Cardiac septum (tissue), 1 donor: ENCODE data around the gene PKN1. TPM values are rescaled to one million over a fixed set of nuclear protein-coding genes. Genes with fewer than 3 reads are reported as not detected.

ENCODE experiments used
- DNase-seq: peaks from one replicate; pipeline ENCODE4 v3.0.0-alpha.2; 2020; ENCODE audit warnings: low spot score
- intact Hi-C: fragments of 100-400 bp; cut with DNase I; formaldehyde crosslinking; loops from one replicate; pipeline ENCODE4 v1.14.0; 2022
- total RNA-seq: library from RNA; stranded (reverse); fragmentation: NEBNext Ultra II Directional; extraction: Animal tissue kit (Norgen Biotek cat#: 25700); gene quantifications from one replicate; pipeline ENCODE4 v1.2.1, GENCODE V29; 2021
- donor health status: DM: no; HTN: no; CAD: no.

The PKN1 gene
- total RNA-seq, 1 donor from 2014 or later: 136 TPM

DNA sequence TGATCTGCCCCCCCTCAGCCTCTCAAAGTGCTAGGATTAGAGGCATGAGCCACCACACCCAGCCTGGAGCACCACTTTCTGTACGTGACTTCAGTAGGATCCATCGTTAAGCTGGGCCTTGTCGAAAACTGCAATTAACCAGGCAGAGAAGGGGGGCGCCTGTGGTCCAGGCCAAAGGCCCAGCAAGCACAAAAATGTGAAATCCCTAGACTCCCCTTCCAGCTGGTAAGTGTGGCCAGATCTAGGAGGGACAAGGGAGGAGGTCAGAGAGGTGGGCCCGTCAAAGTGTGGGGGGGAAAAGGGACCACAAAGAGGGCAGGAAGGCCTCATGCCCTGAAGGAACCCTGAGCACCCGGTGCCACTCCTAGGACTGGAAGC lies 27.7 kb upstream of the PKN1 start:
- no peak for DNase-seq
- intact Hi-C loops: loop anchor here (5.0 to 10.0 kb wide), 3 partner anchors 51 to 258 kb away; no protein-coding TSS in a partner anchor

DNA sequence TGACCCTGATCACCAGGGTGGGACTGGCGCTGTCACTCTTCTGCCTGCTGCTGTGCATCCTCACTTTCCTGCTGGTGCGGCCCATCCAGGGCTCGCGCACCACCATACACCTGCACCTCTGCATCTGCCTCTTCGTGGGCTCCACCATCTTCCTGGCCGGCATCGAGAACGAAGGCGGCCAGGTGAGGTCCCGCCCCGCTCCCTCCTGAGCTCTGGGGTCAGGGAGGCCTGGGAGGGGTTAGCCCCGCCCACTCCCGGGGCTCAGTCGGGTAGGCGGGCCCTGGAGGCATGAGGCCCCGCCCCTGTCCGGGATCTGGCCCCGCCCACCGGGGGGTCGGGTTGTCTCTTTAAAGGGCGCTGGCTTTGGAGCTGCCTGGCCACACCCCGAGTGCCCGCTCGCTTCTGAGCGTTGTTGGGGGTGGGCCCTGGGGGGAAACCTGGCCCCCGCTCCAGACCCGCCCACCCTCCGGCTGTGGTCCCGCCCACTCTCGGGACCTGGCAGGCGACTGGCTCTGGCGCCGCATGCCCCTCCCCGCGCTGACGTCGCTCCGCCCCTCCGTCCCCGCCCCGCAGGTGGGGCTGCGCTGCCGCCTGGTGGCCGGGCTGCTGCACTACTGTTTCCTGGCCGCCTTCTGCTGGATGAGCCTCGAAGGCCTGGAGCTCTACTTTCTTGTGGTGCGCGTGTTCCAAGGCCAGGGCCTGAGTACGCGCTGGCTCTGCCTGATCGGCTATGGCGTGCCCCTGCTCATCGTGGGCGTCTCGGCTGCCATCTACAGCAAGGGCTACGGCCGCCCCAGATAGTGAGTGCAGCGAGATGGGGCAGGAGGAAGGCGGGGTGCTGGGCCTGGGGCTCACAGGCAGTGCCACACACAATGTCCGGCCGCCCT lies 27.1 kb upstream of the PKN1 start:
- intact Hi-C loops: loop anchor here (5.0 to 10.0 kb wide), 3 partner anchors 51 to 259 kb away; no protein-coding TSS in a partner anchor
- DNase-seq: peak; percentile 94

DNA sequence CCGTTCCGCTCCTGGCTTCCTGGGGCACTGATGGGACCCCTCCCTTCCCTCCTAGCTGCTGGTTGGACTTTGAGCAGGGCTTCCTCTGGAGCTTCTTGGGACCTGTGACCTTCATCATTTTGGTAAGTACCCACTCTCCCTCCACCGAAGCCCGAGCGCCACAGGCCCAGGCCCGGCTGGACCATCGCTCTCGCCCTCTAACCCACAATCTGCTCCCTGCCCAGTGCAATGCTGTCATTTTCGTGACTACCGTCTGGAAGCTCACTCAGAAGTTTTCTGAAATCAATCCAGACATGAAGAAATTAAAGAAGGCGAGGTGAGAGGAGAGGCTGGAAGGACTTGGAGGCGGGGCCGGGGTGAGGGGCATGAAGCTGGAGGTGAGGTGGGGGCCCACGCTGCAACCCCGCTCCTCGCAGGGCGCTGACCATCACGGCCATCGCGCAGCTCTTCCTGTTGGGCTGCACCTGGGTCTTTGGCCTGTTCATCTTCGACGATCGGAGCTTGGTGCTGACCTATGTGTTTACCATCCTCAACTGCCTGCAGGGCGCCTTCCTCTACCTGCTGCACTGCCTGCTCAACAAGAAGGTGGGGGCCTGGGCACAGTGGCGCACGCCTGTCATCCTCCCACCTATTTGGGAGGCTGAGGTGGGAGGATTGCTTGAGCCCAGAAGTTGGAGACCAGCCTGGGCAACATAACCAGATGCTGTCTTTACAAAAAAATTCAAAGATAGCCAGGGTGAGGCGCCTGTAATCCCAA lies 26.3 kb upstream of the PKN1 start:
- intact Hi-C loops: loop anchor here (5.0 to 10.0 kb wide), 3 partner anchors 52 to 260 kb away; no protein-coding TSS in a partner anchor

DNA sequence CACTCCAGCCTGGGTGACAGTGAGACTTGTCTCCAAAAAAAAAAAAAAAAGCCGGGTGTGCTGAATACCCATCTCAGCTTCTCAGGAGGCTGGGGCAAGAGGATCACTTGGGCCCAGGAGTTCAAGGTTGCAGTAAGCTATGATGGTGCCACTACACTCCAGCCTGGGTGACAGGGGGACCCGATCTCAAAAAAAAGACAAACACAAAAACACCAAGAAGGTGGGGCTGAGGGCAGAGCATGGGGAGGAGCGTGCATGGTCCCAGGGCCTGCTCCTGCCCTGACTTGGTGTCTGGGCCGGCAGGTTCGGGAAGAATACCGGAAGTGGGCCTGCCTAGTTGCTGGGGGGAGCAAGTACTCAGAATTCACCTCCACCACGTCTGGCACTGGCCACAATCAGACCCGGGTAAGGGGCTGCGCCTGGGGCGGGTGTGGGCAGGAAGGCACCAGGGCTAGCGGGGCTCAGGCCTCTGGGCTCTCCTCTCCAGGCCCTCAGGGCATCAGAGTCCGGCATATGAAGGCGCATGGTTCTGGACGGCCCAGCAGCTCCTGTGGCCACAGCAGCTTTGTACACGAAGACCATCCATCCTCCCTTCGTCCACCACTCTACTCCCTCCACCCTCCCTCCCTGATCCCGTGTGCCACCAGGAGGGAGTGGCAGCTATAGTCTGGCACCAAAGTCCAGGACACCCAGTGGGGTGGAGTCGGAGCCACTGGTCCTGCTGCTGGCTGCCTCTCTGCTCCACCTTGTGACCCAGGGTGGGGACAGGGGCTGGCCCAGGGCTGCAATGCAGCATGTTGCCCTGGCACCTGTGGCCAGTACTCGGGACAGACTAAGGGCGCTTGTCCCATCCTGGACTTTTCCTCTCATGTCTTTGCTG lies 25.3 kb upstream of the PKN1 start:
- intact Hi-C loops: loop anchor here (5.0 to 10.0 kb wide), 3 partner anchors 53 to 261 kb away; no protein-coding TSS in a partner anchor

More for the DNA sequence above, 26.3 kb upstream of the PKN1 start:
- no peak for DNase-seq

DNA sequence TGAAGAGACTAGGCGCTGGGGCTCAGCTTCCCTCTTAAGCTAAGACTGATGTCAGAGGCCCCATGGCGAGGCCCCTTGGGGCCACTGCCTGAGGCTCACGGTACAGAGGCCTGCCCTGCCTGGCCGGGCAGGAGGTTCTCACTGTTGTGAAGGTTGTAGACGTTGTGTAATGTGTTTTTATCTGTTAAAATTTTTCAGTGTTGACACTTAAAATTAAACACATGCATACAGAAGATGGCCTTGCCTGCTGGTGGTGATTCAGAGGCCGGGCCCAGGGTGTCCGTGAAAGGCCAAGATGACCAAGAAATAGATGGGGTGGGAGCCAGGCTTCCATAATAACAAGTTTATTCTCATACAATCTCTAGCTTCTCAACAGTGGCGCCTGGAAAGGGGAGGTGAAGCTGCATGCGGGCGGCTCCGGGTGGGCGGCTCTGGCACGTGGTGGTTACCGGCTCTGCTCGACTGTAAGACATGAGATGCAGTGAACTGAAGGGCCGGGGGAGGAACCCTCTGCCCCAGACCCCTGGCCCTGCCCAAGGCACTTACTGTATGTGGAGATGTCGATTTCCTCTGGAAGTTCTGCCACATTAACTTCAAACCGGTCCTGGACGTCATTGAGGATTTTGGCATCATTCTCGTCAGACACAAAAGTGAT lies 24.5 kb upstream of the PKN1 start:
- intact Hi-C loops: loop anchor here (5.0 to 10.0 kb wide), 3 partner anchors 54 to 261 kb away; no protein-coding TSS in a partner anchor
- DNase-seq: no peak

More for the DNA sequence above, 25.3 kb upstream of the PKN1 start:
- no peak for DNase-seq

DNA sequence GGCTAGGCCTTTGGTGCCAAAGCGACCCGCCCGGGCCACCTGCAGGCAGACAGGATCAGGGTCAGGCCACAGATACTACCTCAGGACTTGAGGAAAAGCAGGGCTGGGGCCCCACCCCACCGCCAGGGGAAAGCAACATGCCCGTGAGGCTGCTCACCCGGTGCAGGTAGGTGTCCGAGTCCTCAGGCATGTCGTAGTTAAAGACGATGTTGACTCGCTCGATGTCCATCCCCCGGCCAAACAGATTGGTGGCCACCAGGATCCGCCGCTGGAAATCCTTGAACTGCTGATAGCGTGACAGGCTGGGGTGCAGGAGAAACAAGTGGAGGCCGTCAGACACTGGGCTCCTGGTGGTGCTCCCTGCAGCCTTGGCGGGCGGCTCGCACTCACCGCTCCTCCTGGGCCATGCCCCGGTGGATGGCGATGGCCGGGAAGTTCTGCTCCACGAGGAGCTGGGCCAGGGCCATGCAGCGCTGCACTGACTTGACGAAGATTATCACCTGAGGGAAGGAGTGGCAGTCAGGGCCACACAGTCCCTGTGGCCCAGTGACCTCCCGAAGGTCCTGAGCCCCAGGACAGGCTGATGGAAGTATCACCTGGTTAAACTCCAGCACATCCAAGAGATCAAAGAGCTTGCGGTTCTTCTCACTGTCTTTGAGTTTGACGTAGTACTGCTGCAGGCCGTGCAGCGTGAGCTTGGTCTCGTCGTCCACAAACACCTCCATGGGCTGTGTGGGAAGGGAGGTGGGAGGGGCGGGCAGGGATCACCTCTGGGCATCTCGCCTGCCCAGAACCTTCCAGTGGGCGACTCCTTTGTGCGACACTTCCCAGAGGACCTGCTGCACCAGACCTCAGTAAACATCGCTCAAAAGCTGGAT lies 23.7 kb upstream of the PKN1 start:
- intact Hi-C loops: loop anchor here (5.0 to 10.0 kb wide), 3 partner anchors 55 to 262 kb away; no protein-coding TSS in a partner anchor
- DNase-seq: no peak

DNA sequence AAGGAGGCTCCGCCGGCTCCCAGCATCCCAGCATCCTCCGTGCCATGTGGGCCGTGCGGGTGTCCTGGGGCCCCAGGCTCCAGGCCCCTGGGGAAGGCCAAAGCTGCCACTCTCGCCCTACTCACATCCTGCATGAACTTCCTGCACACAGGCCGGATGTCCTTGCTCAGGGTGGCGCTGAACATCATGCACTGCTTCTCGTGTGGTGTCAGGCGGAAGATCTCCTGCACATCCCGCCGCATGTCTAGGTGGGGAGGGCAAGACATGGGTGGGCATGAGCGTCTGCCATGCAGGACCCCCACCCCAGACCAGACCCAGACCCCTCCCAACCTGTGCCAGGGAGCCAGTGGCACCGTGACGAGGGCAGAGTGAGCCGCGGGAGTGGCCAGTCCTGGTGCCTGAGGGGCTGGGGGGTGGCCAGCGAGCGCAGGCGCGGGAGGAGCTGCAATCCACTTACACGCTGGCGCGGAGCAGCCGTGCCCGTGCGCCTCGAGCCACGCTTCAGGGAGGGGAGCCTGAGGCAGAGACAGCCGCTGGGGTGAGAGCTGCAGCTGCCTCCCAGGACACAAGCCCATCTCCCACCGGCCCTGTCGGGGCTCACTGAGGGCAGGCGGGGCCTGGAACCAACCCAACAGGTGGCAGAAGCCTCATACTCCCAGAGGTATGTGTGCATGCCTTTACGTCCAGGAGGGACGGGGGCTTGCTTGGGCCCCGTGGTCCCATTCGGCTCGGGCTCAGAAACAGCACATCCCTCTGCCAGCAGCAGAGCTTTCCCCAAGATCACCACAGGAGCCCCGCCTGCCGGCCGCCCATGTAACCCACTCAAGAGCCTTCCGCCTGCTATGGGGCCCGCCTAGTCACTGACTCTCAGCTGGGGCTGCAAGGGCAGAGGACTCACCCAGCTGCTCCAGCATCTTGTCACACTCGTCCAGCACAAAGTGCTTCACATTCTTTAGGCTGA lies 22.7 kb upstream of the PKN1 start:
- intact Hi-C loops: no loop called here
- DNase-seq: no peak

DNA sequence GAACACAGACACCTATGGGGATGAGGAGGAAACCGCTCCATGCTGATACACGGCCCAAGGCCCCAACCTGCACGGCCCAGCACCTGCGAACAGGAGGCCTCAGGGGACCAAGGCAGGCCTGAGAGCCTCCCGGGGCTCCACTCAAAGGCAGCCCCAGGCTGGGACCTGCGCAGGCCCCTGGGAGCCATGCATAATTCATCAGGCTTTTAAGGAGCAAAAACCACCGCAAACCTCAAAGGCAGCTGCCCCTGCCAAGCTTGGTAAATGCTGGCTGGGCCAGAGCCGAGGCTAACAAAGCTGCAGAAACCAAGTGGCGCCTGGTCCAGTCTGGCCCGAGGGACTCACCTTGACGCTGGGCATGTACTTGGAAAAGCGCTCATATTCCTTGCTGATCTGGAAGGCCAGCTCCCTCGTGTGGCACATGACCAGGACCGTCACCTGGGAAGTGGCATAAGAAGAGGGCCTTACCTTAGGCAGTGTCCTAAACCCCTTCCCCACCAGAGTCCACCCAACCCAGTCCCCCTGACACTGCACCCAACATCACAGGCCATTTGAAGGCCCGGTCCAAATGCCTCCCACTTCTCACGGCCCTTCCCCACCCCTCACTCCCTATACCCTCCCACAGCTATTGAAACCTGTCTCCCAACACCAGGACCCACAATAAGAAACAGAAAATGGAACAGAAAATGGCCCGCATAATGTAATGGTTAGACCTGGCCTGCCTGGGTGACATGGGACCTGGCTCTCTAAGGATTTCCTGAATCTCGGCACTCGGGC lies 21.8 kb upstream of the PKN1 start:
- intact Hi-C loops: no loop called here
- no peak for DNase-seq

DNA sequence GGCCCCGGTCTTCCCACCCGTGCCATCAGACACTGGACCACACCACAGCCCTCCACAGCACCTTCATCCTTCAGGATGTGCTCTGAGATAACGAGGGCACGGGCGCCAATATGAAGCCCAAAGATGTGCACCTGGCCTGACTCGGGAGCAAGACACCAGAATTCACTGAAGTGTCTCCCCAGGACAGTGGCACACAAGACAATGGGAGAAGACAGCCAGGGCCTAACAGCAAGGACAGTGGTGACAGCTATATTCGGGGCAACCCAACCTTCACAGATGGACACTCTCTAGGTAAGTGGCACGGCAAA lies 21.2 kb upstream of the PKN1 start:
- intact Hi-C loops: no loop called here
- DNase-seq: no peak

DNA sequence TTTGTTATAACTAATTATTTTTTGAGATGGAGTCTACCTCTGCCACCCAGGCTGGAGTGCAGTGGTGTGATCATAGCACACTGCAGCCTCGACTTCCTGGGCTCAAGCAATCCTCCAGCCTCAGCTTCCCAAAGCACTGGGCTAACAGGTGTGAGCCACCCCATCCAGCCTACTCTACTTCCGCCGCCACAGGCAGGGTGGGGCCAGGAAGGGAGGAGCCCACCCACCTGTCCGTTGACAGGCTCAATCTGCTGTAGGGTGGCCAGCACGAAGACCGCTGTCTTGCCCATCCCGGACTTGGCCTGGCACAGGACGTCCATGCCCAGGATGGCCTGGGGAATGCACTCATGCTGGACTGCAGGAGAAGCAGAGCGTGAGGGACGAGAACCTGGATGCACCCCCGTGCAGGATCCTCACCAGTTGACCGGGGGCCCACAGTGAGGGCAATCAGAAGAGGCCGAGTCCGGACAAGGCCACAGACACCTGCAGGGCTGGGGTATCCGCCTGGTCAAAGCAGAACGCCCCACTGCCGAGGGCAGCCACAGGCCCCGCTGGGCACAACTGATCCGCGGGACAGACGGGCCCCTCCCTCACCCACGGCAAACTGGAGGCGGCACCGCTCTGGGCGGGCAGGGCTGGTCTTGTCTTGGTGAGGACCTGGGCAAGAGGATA lies 20.6 kb upstream of the PKN1 start:
- no peak for DNase-seq
- intact Hi-C loops: no loop called here

DNA sequence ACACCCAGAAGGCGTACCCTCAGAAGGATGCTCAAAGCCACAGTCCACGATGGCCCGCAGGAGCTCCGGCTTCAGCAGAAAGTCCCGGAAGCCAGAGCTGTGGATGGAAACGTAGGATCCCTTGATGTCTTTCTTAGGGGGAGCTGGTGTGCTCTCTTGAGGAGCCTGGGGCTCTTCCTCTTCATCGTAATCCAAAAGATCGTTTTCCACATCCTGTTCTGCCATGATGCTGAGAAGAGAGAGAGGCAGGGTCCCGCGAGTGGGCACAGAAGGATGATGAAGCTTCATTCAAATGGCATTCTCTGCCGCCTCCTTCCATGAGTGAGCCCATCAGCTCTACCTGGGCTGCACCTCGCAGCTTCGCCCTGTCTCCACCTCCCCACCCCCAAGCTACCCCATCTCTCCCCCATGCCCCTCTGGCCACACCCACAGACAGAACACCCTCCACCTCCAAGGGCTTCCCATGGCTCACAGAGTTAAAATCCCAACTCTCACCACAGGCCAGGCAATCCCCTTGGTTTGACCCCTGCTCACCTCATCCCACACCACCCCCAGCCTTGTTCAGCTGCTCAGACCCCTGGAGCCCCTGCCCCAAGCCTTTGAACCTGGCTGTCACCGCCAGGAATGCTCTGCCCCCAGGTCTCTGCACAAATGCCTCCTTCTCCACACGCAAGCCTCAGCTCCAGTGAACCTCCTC lies 20.0 kb upstream of the PKN1 start:
- intact Hi-C loops: no loop called here
- DNase-seq: no peak

DNA sequence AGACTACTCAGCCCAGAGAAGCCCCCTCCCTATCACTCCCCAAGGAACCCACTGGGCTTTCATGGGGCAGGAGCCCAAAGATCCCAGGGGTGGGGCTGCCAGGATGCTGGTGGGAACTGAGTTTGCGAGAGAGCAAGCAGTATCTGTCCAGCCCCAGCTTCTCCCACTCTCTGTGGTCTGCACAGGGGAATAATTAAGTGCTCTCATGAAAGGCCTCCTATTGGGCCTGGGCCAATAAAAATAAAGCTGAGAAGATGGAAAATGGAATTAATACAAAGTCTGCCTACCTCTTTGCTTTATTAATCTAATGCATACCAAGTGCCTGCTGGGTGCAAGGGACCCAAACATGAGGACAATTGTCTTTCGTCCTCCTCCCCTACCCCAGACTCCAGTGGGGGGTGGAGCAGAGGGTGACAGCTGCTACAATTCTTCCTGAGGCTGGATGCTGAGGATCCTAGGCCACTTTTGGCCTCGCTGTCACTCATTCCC lies 19.4 kb upstream of the PKN1 start:
- DNase-seq: no peak
- intact Hi-C loops: no loop called here

DNA sequence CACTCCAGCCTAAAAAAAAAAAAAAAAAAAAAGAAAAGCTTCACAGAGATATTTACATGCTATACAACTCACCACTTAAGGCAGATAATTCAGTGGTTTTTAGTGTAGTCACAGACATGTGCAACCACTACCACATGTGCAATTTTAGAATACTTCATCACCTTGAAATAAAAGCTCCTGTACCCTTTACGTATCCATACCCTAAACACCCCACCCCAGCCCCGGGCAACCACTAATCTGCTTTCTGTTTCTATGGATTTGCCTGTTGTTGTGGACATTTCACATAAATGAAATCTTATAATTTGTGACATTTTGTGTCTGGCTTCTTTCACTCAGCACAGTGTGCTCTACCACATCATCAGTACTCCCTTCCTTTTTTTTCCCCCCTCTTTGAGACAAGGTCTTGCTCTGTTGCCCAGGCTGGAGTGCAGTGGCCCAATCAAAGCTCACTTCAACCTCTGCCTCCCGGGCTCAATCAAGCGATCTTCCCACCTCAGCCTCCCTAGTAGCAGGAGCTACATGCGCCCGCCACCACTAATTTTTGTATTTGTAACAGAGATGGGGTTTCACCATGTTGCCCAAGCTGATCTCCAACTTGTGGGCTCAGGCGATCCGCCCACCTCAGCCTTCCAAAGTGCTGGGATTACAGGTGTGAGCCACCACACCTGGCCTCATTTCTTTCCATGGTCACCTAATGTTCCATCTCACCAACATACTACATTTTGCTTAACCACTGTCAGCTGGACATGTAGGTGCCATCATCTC lies 18.0 kb upstream of the PKN1 start:
- intact Hi-C loops: no loop called here
- DNase-seq: no peak

DNA sequence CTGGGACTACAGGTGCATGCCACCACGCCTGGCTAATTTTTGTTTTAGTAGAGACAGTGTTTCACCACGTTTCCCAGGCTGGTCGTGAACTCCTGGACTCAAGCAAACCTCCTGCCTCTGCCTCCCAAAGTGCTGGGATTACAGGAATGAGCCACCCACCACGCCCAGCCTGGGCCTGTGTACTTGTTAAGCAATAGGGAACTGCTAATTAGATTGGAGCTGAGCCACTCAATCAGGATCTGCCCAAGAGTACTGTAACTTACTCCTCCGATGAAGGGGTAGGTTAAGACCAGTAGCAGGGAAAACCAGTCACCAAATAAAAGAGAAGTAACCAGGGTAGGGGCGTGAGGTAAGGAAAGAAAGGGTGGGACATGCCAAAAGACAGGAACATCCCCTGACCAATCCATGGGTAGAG lies 16.3 kb upstream of the PKN1 start:
- no peak for DNase-seq
- intact Hi-C loops: no loop called here

DNA sequence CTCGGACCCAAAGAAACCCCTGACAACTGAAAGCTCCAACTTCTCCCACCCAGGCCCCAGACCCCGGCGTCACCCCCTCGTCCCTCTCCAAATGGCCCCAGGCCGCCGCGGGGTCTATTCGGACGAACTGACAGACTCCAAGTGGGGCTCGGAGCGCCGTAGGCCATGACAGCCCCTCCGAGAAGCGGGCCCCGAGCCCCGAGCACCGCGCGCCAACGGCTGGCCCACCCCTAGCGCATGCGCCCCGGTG lies 14.3 kb upstream of the PKN1 start:
- intact Hi-C loops: no loop called here
- DNase-seq: no peak
